DOHH2 (cell line): Measurements from ENCODE around the gene NR4A3.

ENCODE experiments used
- CTCF ChIP-seq: fragments of 200-600 bp; sonication (generic); IDR thresholded peaks from one replicate; pipeline ENCODE4 v1.5.1; 2014; ENCODE audit warnings: antibody characterized with exemption, mild to moderate bottlenecking, low read depth, low read length; ENCODE audit not compliant: poor library complexity, severe bottlenecking
- EZH2phosphoT487 ChIP-seq: fragments of 200-600 bp; sonication (generic); IDR thresholded peaks from 2 replicates; pipeline ENCODE4 v1.6.1; 2017; ENCODE audit warnings: borderline replicate concordance, mild to moderate bottlenecking, antibody characterized with exemption, low read length, moderate library complexity, mixed read lengths

DNA sequence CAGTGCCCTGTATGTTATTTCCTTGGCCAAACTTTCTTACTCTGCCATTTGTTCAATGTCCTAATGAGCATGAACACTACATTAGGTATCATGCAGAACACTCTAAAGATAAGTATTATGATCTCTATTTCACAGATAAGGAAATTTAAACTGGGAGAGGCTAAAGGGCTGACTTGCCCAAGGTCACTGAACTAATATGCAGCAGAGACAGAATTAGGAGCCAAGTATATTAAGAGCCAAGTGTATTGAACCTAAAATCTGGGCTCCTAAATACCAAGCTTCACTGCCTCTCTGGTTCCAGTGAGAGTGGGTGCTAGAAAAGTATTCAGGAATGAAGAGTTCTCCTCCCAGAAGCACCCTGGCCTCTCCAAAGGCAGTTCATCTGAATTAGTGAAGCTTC, 13.5 kb downstream of the NR4A3 start:
- TF ChIP-seq CTCF: no peak
- no peak for TF ChIP-seq EZH2phosphoT487
